GM12801 (cell line): ENCODE data around the gene ACTL10.

Source experiments
- CTCF ChIP-seq: IDR thresholded peaks from one replicate; pipeline ENCODE4 v1.5.1; 2011; ENCODE audit warnings: control low read depth; ENCODE audit not compliant: insufficient read length; ENCODE audit errors: extremely low read depth

Gene ACTL10

GRCh38 chr20:33693289-33693688 is 26.5 kb downstream of the ACTL10 start:
- TF ChIP-seq CTCF: no peak

GRCh38 chr20:33693741-33694638 is 27.2 kb downstream of the ACTL10 start:
- TF ChIP-seq CTCF: no peak

- no peak for TF ChIP-seq CTCF
Measured at GRCh38 chr20:33694639-33695012, 27.9 kb downstream of the ACTL10 start.

GRCh38 chr20:33696448-33696847 is 29.7 kb downstream of the ACTL10 start:
- no peak for TF ChIP-seq CTCF

GRCh38 chr20:33697129-33697528 is 30.4 kb downstream of the ACTL10 start:
- TF ChIP-seq CTCF: no peak

GRCh38 chr20:33701629-33702450 is 35.1 kb downstream of the ACTL10 start:
- TF ChIP-seq CTCF: no peak

GRCh38 chr20:33702861-33703260 is 36.1 kb downstream of the ACTL10 start:
- no peak for TF ChIP-seq CTCF
